Osteoblast (primary cell): Measurements from ENCODE around the gene SLC16A13. TPM values are rescaled to one million over a fixed set of nuclear protein-coding genes. Genes with fewer than 3 reads are reported as not detected.

Experiments used
- DNase-seq: peaks from one replicate; pipeline ENCODE4 v3.0.0; 2011; ENCODE audit warnings: low spot score, mixed read lengths; ENCODE audit not compliant: insufficient read length; ENCODE audit errors: missing footprints
- H2AFZ ChIP-seq: 2 replicates; pipeline ENCODE4 v1.6.0; 2011; ENCODE audit warnings: mild to moderate bottlenecking, low read length
- H3K27ac ChIP-seq: 2 replicates; pipeline ENCODE4 v1.5.1; 2011; ENCODE audit warnings: mild to moderate bottlenecking, low read depth, low read length, moderate library complexity
- H3K27me3 ChIP-seq: 2 replicates; pipeline ENCODE4 v1.6.0; 2012; ENCODE audit warnings: mild to moderate bottlenecking, control low read depth, inconsistent platforms, low read length, moderate library complexity; ENCODE audit not compliant: insufficient read depth
- H3K36me3 ChIP-seq: 2 replicates; pipeline ENCODE4 v1.5.1; 2011; ENCODE audit warnings: mild to moderate bottlenecking, low read length, control low read depth, moderate library complexity; ENCODE audit not compliant: insufficient read depth
- H3K4me1 ChIP-seq: 2 replicates; pipeline ENCODE4 v1.5.1; 2011; ENCODE audit warnings: mild to moderate bottlenecking, low read length, control low read depth, moderate library complexity; ENCODE audit not compliant: insufficient read depth
- H3K4me2 ChIP-seq: 2 replicates; pipeline ENCODE4 v1.6.0; 2011; ENCODE audit warnings: mild to moderate bottlenecking, low read length; ENCODE audit not compliant: insufficient read depth
- H3K4me3 ChIP-seq: fragments of 200-600 bp; sonication (generic); 3 replicates; pipeline ENCODE4 v1.5.1; 2012; ENCODE audit warnings: mild to moderate bottlenecking, low read length, inconsistent platforms; ENCODE audit not compliant: insufficient read depth
- H3K79me2 ChIP-seq: 2 replicates; pipeline ENCODE4 v1.6.0; 2012; ENCODE audit warnings: mild to moderate bottlenecking, low read length, control low read depth, inconsistent platforms; ENCODE audit not compliant: insufficient read depth
- H3K9me3 ChIP-seq: 2 replicates; pipeline ENCODE4 v1.5.1; 2011; ENCODE audit warnings: low read depth, low read length, control low read depth
- H4K20me1 ChIP-seq: 2 replicates; pipeline ENCODE4 v1.6.0; 2012; ENCODE audit warnings: mild to moderate bottlenecking, low read length, control low read depth; ENCODE audit not compliant: insufficient read depth
- total RNA-seq: library from RNA; depleted of rRNA; stranded (reverse); fragments of >200 nt; gene quantifications from 2 replicates; pipeline ENCODE4 v1.2.3, GENCODE V29; 2012
- TF ChIP-seq, protein P1 (sequence below): IDR thresholded peaks from 2 replicates; pipeline ENCODE4 v1.5.1; 2011; ENCODE audit warnings: mild to moderate bottlenecking, low read depth, low read length, moderate library complexity; ENCODE audit errors: extremely low read depth

Gene SLC16A13
- total RNA-seq, 1 donor: 1.4 TPM

- peak overlapping the region; percentile 76 for H3K4me3 ChIP-seq
- no peaks in the 10 kb centered on the region for H3K36me3 ChIP-seq
- no peaks in the 10 kb centered on the region for H3K79me2 ChIP-seq
- H3K4me2 ChIP-seq: peak overlapping the region; percentile 91
- H4K20me1 ChIP-seq: no peaks in the 10 kb centered on the region
- TF ChIP-seq, protein P1, sequence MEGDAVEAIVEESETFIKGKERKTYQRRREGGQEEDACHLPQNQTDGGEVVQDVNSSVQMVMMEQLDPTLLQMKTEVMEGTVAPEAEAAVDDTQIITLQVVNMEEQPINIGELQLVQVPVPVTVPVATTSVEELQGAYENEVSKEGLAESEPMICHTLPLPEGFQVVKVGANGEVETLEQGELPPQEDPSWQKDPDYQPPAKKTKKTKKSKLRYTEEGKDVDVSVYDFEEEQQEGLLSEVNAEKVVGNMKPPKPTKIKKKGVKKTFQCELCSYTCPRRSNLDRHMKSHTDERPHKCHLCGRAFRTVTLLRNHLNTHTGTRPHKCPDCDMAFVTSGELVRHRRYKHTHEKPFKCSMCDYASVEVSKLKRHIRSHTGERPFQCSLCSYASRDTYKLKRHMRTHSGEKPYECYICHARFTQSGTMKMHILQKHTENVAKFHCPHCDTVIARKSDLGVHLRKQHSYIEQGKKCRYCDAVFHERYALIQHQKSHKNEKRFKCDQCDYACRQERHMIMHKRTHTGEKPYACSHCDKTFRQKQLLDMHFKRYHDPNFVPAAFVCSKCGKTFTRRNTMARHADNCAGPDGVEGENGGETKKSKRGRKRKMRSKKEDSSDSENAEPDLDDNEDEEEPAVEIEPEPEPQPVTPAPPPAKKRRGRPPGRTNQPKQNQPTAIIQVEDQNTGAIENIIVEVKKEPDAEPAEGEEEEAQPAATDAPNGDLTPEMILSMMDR: no peak
- H2AFZ ChIP-seq: peak overlapping the region; percentile 91
- peak; percentile 66 for DNase-seq
- H3K27me3 ChIP-seq: no peaks in the 10 kb centered on the region
- peaks cover 10% of the 10 kb centered on the region for H3K4me1 ChIP-seq
- H3K9me3 ChIP-seq: no peaks in the 10 kb centered on the region
- H3K27ac ChIP-seq: peak overlapping the region; percentile 78
Observed at GRCh38 chr17:7034955-7035590, 742 bp upstream of the SLC16A13 start.

- no peak overlapping the region for H3K27ac ChIP-seq
- no peaks in the 10 kb centered on the region for H3K79me2 ChIP-seq
- no peaks in the 10 kb centered on the region for H3K9me3 ChIP-seq
- H4K20me1 ChIP-seq: no peaks in the 10 kb centered on the region
- no peak overlapping the region for H3K4me2 ChIP-seq
- TF ChIP-seq, protein P1: no peak
- peak; percentile 73 for DNase-seq
- peaks cover 13% of the 10 kb centered on the region for H3K27me3 ChIP-seq
- no peak overlapping the region for H2AFZ ChIP-seq
- no peak overlapping the region for H3K4me3 ChIP-seq
- peaks cover 13% of the 10 kb centered on the region for H3K4me1 ChIP-seq
- H3K36me3 ChIP-seq: no peaks in the 10 kb centered on the region
Observed at GRCh38 chr17:7038025-7038862, 2.4 kb downstream of the SLC16A13 start.

GRCh38 chr17:7039832-7040231 is 4.0 kb downstream of the SLC16A13 start:
- TF ChIP-seq, protein P1: no peak
- no peak overlapping the region for H3K4me3 ChIP-seq

More at GRCh38 chr17:7039832-7040231, 4.0 kb downstream of the SLC16A13 start:
- Histone ChIP-seq H3K4me2 (no peak overlapping the region), H3K27ac (no peak overlapping the region), H3K9me3 (no peaks in the 10 kb centered on the region), H3K79me2 (no peaks in the 10 kb centered on the region), H3K27me3 (peaks cover 27% of the 10 kb centered on the region), H4K20me1 (no peaks in the 10 kb centered on the region), H3K4me1 (peaks cover 21% of the 10 kb centered on the region), H3K36me3 (no peaks in the 10 kb centered on the region), H2AFZ (no peak overlapping the region)
- peak; percentile 66 for DNase-seq
